GM23338 (cell line): ENCODE measurements around the gene TULP4. TPM values are rescaled to one million over a fixed set of nuclear protein-coding genes. Genes with fewer than 3 reads are reported as not detected.

Experiments
- CREB1 ChIP-seq: fragments of 250-450 bp; sonication (Bioruptor Pico); IDR thresholded peaks from 2 replicates; pipeline ENCODE4 v1.5.0; 2020; ENCODE audit warnings: low read depth, mild to moderate bottlenecking, moderate library complexity
- CTCF ChIP-seq, 2 experiments: fragments of 200-600 bp in 1 of 2; sonication (generic) in 1 of 2; conservative IDR thresholded peaks; 2 replicates each; pipeline versions ENCODE4 v1.5.1 to v1.6.1; 2016 to 2017; ENCODE audit warnings: antibody characterized with exemption in 2 of 2, low read depth in 2 of 2, mild to moderate bottlenecking in 2 of 2, moderate library complexity in 1 of 2
- EZH2 ChIP-seq: fragments of 200-600 bp; sonication (generic); IDR thresholded peaks from one replicate; pipeline ENCODE4 v1.8.0; 2017; ENCODE audit warnings: antibody characterized with exemption, mild to moderate bottlenecking, low read depth; ENCODE audit not compliant: unreplicated experiment
- EZH2phosphoT487 ChIP-seq: fragments of 200-600 bp; sonication (generic); IDR thresholded peaks from one replicate; pipeline ENCODE4 v1.8.1; 2018; ENCODE audit warnings: antibody characterized with exemption; ENCODE audit not compliant: unreplicated experiment
- REST ChIP-seq: IDR thresholded peaks from one replicate; pipeline ENCODE4 v1.6.1; 2018; ENCODE audit warnings: antibody characterized with exemption; ENCODE audit not compliant: unreplicated experiment
- ZNF114 ChIP-seq: fragments of 250-450 bp; sonication (Bioruptor Pico); IDR thresholded peaks from 2 replicates; pipeline ENCODE4 v1.5.0; 2020; ENCODE audit warnings: mild to moderate bottlenecking, moderate library complexity
- ZNF462 ChIP-seq: fragments of 250-450 bp; sonication (Bioruptor Pico); IDR thresholded peaks from 2 replicates; pipeline ENCODE4 v1.5.0; 2020; ENCODE audit warnings: mild to moderate bottlenecking, moderate library complexity
- polyA plus RNA-seq: library from polyadenylated mRNA; unstranded; fragments of >200 nt; fragmentation: Nextera tagmentation; extraction: Ambion mirVana; gene quantifications from 2 replicates; pipeline ENCODE4 v1.2.1, GENCODE V29; 2016
- total RNA-seq: library from RNA; depleted of rRNA; stranded (reverse); fragments of >200 nt; shearing (Covaris generic); gene quantifications from 2 replicates; pipeline ENCODE4 v1.2.3, GENCODE V29; 2014

TULP4 gene
- total and polyA plus RNA-seq, 2 experiments from 2014 or later = 31.2 to 50.2 TPM

GRCh38 chr6:158474961-158475343 is 162.7 kb downstream of the TULP4 start (continued):
- TF ChIP-seq ZNF462 (CRISPR knock-in tag) (no peak), EZH2 (no peak), CREB1 (CRISPR knock-in tag) (no peak), CTCF (conservative IDR thresholded peaks at IDR 0.05; ENCODE audit: low read depth in 2 of 2) (no peak), REST (no peak), EZH2phosphoT487 (no peak), ZNF114 (CRISPR knock-in tag) (no peak)
